Trophoblast cell (in vitro differentiated cells and primary cell): ENCODE results near the gene CUBN.

Experiments
- DNase-seq, 2 donors: peaks; one replicate each; pipeline ENCODE4 v3.0.0-alpha.2; 2016
- H2AFZ ChIP-seq: 2 replicates; pipeline ENCODE4 v1.6.1; 2013; ENCODE audit warnings: low read length, moderate library complexity, mild to moderate bottlenecking; ENCODE audit not compliant: insufficient read depth, poor library complexity
- H2AK5ac ChIP-seq: 2 replicates; pipeline ENCODE4 v1.6.1; 2013; ENCODE audit warnings: mild to moderate bottlenecking, low read length
- H2BK120ac ChIP-seq: 2 replicates; pipeline ENCODE4 v1.6.1; 2013; ENCODE audit warnings: low read length, mild to moderate bottlenecking, moderate library complexity; ENCODE audit not compliant: insufficient read depth, poor library complexity
- H2BK12ac ChIP-seq: 2 replicates; pipeline ENCODE4 v1.6.1; 2013; ENCODE audit warnings: mild to moderate bottlenecking, low read length, moderate library complexity
- H2BK5ac ChIP-seq: 2 replicates; pipeline ENCODE4 v1.6.1; 2013; ENCODE audit warnings: low read length, low read depth, moderate library complexity, mild to moderate bottlenecking; ENCODE audit not compliant: poor library complexity
- H3K14ac ChIP-seq: 2 replicates; pipeline ENCODE4 v1.6.1; 2013; ENCODE audit warnings: mild to moderate bottlenecking, low read length
- H3K18ac ChIP-seq: 2 replicates; pipeline ENCODE4 v1.6.1; 2013; ENCODE audit warnings: mild to moderate bottlenecking, low read length
- H3K23ac ChIP-seq: 2 replicates; pipeline ENCODE4 v1.6.1; 2013; ENCODE audit warnings: low read length
- H3K27ac ChIP-seq: 2 replicates; pipeline ENCODE4 v1.5.1; 2013; ENCODE audit warnings: low read depth, mild to moderate bottlenecking, inconsistent platforms, low read length, moderate library complexity
- H3K27me3 ChIP-seq: 2 replicates; pipeline ENCODE4 v1.6.1; 2013; ENCODE audit warnings: inconsistent platforms, mild to moderate bottlenecking, low read length, moderate library complexity; ENCODE audit not compliant: insufficient read depth
- H3K36me3 ChIP-seq, 2 experiments: 1 replicate in 1 of 2; 2 replicates in 1 of 2; pipeline ENCODE4 v1.6.1; 2013; ENCODE audit warnings: low read length in 2 of 2, mild to moderate bottlenecking in 2 of 2, moderate library complexity in 1 of 2; ENCODE audit not compliant: insufficient read depth in 2 of 2, control insufficient read depth in 1 of 2
- H3K4ac ChIP-seq: 2 replicates; pipeline ENCODE4 v1.6.1; 2013; ENCODE audit warnings: low read depth, mild to moderate bottlenecking, low read length, moderate library complexity
- H3K4me1 ChIP-seq, 2 experiments: 1 replicate in 1 of 2; 2 replicates in 1 of 2; pipeline ENCODE4 v1.6.1; 2013; ENCODE audit warnings: low read length in 2 of 2, mild to moderate bottlenecking in 2 of 2, moderate library complexity in 1 of 2; ENCODE audit not compliant: insufficient read depth in 2 of 2, control insufficient read depth in 1 of 2
- H3K4me2 ChIP-seq: 2 replicates; pipeline ENCODE4 v1.6.1; 2013; ENCODE audit warnings: inconsistent platforms, mild to moderate bottlenecking, low read length, moderate library complexity
- H3K4me3 ChIP-seq: 2 replicates; pipeline ENCODE4 v1.5.1; 2013; ENCODE audit warnings: mild to moderate bottlenecking, low read depth, low read length, inconsistent platforms
- H3K79me1 ChIP-seq: one replicate; pipeline ENCODE4 v1.6.1; 2013; ENCODE audit warnings: low read length
- H3K79me2 ChIP-seq: 2 replicates; pipeline ENCODE4 v1.6.1; 2013; ENCODE audit warnings: low read length, mild to moderate bottlenecking; ENCODE audit not compliant: control insufficient read depth, insufficient read depth, poor library complexity
- H3K9ac ChIP-seq: 2 replicates; pipeline ENCODE4 v1.6.1; 2013; ENCODE audit warnings: mild to moderate bottlenecking, low read length
- H3K9me3 ChIP-seq: 2 replicates; pipeline ENCODE4 v1.6.1; 2013; ENCODE audit warnings: low read depth, mild to moderate bottlenecking, control low read depth, inconsistent platforms, low read length; ENCODE audit not compliant: insufficient read depth
- H4K12ac ChIP-seq: 2 replicates; pipeline ENCODE4 v1.6.1; 2013; ENCODE audit warnings: low read depth, mild to moderate bottlenecking, low read length, moderate library complexity
- H4K8ac ChIP-seq: 2 replicates; pipeline ENCODE4 v1.6.1; 2013; ENCODE audit warnings: low read depth, mild to moderate bottlenecking, low read length, moderate library complexity
- H4K91ac ChIP-seq: one replicate; pipeline ENCODE4 v1.6.1; 2013; ENCODE audit warnings: low read depth, mild to moderate bottlenecking, low read length, moderate library complexity
- WGBS: extraction: QIAGEN DNeasy Blood & Tissue Kit; methylation state at CpG from one replicate; pipeline ENCODE4 v1.1.7; 2013; ENCODE audit warnings: missing lambda C conversion rate; ENCODE audit not compliant: insufficient read length, insufficient coverage; ENCODE audit errors: extremely low coverage; 5-methylcytosine and 5-hydroxymethylcytosine counted together

Gene CUBN

GRCh38 chr10:16816830-16817124 lies 312.8 kb downstream of the CUBN start:
- DNase-seq, result peak; percentile 14 to 42
- H3K14ac ChIP-seq, result peak overlapping the region; percentile 26

DNA sequence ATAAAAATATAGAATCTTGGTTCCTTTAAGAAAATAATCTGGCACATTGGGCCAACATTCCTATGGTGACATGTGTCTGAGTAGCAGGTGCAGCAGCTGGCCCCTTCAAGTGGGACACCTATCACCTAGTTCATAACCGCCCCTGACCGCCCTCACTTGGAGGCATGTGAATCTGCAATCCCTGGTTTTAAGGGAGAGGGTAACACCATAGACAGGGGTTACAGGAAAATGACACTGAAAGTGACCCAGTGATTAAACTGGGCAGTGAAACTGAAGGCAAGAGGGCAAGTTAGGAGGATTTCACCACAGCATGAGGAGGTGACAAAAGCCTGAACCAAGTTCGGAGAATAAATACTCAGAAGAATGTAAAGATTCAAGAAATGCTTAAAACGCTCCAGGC lies 313.4 kb downstream of the CUBN start:
- DNase-seq, result peak; percentile 19 to 80
- Histone ChIP-seq H2BK5ac (no peak overlapping the region), H3K4me3 (no peak overlapping the region), H3K18ac (no peak overlapping the region), H4K8ac (no peak overlapping the region), H3K4ac (no peak overlapping the region), H2BK12ac (no peak overlapping the region), H2BK120ac (no peak overlapping the region), H2AFZ (no peak overlapping the region), H4K91ac (no peak overlapping the region), H3K79me1 (peaks cover 6% of the 10 kb centered on the region), H3K27ac (no peak overlapping the region), H3K36me3 (no peaks in the 10 kb centered on the region), H3K9ac (no peak overlapping the region), H3K14ac (no peak overlapping the region), H3K9me3 (no peaks in the 10 kb centered on the region), H3K4me1 (peaks cover 8 to 13% of the 10 kb centered on the region in 2 experiments), H2AK5ac (no peak overlapping the region), H3K23ac (no peak overlapping the region), H3K4me2 (peak overlapping the region; percentile 91), H4K12ac (no peak overlapping the region), H3K27me3 (no peaks in the 10 kb centered on the region), H3K79me2 (peaks cover 5% of the 10 kb centered on the region)
- WGBS, result no CpG with 5 or more reads among the region's 4 CpGs

More at GRCh38 chr10:16816830-16817124, 312.8 kb downstream of the CUBN start:
- Histone ChIP-seq H2BK5ac (peak overlapping the region; percentile 10), H3K9ac (peak overlapping the region; percentile 84), H4K91ac (peak overlapping the region; percentile 12), H4K12ac (peak overlapping the region; percentile 45), H3K36me3 (no peaks in the 10 kb centered on the region), H2AFZ (peak overlapping the region; percentile 39), H3K4ac (no peak overlapping the region), H3K4me2 (peak overlapping the region; percentile 91), H3K79me2 (peaks cover 5% of the 10 kb centered on the region), H3K4me3 (peak overlapping the region; percentile 96), H3K9me3 (no peaks in the 10 kb centered on the region), H3K79me1 (peaks cover 6% of the 10 kb centered on the region), H2BK120ac (no peak overlapping the region), H4K8ac (peak overlapping the region; percentile 78), H3K23ac (no peak overlapping the region), H2AK5ac (peak overlapping the region; percentile 19), H2BK12ac (no peak overlapping the region), H3K18ac (peak overlapping the region; percentile 62), H3K27ac (peak overlapping the region; percentile 26), H3K27me3 (no peaks in the 10 kb centered on the region), H3K4me1 (peaks cover 8 to 13% of the 10 kb centered on the region in 2 experiments)
- no CpG with 5 or more reads among the region's 12 CpGs for WGBS

- no peak overlapping the region for H3K27ac ChIP-seq
- peaks cover 6 to 9% of the 10 kb centered on the region in 2 experiments for H3K4me1 ChIP-seq
- no peak overlapping the region for H2AFZ ChIP-seq
- H4K91ac ChIP-seq, result no peak overlapping the region
- peaks cover 5% of the 10 kb centered on the region for H3K79me2 ChIP-seq
- no peak overlapping the region for H2BK5ac ChIP-seq
- no peak overlapping the region for H3K23ac ChIP-seq
- no peak overlapping the region for H3K4me3 ChIP-seq
- no peaks in the 10 kb centered on the region for H3K36me3 ChIP-seq
- H2AK5ac ChIP-seq, result no peak overlapping the region
- H3K9me3 ChIP-seq, result no peaks in the 10 kb centered on the region
- H3K27me3 ChIP-seq, result no peaks in the 10 kb centered on the region
- no peak overlapping the region for H3K4me2 ChIP-seq
- H3K9ac ChIP-seq, result no peak overlapping the region
- no peak overlapping the region for H2BK12ac ChIP-seq
- no CpG with 5 or more reads among the region's 3 CpGs for WGBS
- no peak for DNase-seq
- no peak overlapping the region for H2BK120ac ChIP-seq
- H4K12ac ChIP-seq, result no peak overlapping the region
- H3K18ac ChIP-seq, result no peak overlapping the region
- H3K79me1 ChIP-seq, result peaks cover 6% of the 10 kb centered on the region
- H4K8ac ChIP-seq, result no peak overlapping the region
- H3K4ac ChIP-seq, result no peak overlapping the region
- H3K14ac ChIP-seq, result no peak overlapping the region
Measured at GRCh38 chr10:16814012-16814411, 315.6 kb downstream of the CUBN start.

- Histone ChIP-seq H3K23ac (no peak overlapping the region), H3K9ac (no peak overlapping the region), H2AFZ (no peak overlapping the region), H3K36me3 (no peaks in the 10 kb centered on the region), H3K27ac (no peak overlapping the region), H4K91ac (no peak overlapping the region), H3K27me3 (no peaks in the 10 kb centered on the region), H2BK120ac (no peak overlapping the region), H3K79me1 (peaks cover 5% of the 10 kb centered on the region), H2BK5ac (no peak overlapping the region), H4K8ac (no peak overlapping the region), H3K4ac (no peak overlapping the region), H3K4me2 (no peak overlapping the region), H3K9me3 (no peaks in the 10 kb centered on the region), H3K18ac (no peak overlapping the region), H2AK5ac (no peak overlapping the region), H3K4me1 (peaks cover 6 to 7% of the 10 kb centered on the region in 2 experiments), H4K12ac (no peak overlapping the region), H3K14ac (no peak overlapping the region), H2BK12ac (no peak overlapping the region), H3K79me2 (peaks cover 5% of the 10 kb centered on the region), H3K4me3 (no peak overlapping the region)
- WGBS, result no CpG with 5 or more reads among the region's 4 CpGs
- no peak for DNase-seq
Measured at GRCh38 chr10:16812676-16813075, 316.9 kb downstream of the CUBN start.
